Measurements from ENCODE around the gene ZSWIM7.
A peak's percentile ranks its signal among the peaks of the same experiment; 100 is the strongest.
"Not testable (repeated sequence)": the region's sequence is repeated elsewhere in the genome, so short reads cannot be mapped to it uniquely, and the experiment has no call there.

Gene ZSWIM7

DNA sequence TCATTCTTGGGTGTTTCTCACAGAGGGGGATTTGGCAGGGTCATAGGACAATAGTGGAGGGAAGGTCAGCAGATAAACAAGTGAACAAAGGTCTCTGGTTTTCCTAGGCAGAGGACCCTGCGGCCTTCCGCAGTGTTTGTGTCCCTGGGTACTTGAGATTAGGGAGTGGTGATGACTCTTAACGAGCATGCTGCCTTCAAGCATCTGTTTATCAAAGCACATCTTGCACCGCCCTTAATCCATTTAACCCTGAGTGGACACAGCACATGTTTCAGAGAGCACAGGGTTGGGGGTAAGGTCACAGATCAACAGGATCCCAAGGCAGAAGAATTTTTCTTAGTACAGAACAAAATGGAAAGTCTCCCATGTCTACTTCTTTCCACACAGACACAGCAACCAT lies 20.5 kb downstream of the ZSWIM7 start:
- peaks cover 21% of the 10 kb centered on the region for H3K36me3 Mint-ChIP-seq (ENCODE audit: insufficient read depth)
- DNase-seq; H3K27ac Mint-ChIP-seq; H3K4me3 Mint-ChIP-seq; H3K4me1 Mint-ChIP-seq (ENCODE audit: low read depth in 2 of 2); H3K27me3 Mint-ChIP-seq; ATAC-seq (replicated peaks); H3K9me3 Mint-ChIP-seq: not testable (repeated sequence)

DNA sequence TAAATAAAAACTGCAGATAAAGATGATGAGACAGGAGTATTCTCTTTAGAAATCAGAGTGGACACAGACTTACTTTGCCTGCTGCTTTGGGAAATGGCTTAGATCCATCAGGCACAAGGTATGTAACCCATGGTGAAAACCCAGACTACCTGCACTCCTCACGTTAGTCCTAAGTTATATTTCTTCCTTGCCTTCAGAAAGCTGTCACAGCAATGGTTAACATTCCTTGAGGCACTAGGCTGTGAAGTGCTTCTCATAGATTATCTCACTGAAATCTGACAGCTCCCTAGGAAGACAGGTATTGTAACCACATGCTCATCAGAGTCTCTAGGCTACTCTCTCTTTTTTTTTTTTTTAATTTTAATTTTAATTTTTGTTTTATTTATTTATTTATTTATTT lies 20.9 kb downstream of the ZSWIM7 start:
- Mint-ChIP-seq H3K9me3 (no peaks in the 10 kb centered on the region), H3K27me3 (no peaks in the 10 kb centered on the region), H3K27ac (no peak overlapping the region), H3K4me3 (no peak overlapping the region), H3K4me1 (ENCODE audit: low read depth in 2 of 2) (no peaks in the 10 kb centered on the region), H3K36me3 (ENCODE audit: insufficient read depth) (peaks cover 21% of the 10 kb centered on the region)
- no peak for ATAC-seq (replicated peaks)
- DNase-seq: no peak

DNA sequence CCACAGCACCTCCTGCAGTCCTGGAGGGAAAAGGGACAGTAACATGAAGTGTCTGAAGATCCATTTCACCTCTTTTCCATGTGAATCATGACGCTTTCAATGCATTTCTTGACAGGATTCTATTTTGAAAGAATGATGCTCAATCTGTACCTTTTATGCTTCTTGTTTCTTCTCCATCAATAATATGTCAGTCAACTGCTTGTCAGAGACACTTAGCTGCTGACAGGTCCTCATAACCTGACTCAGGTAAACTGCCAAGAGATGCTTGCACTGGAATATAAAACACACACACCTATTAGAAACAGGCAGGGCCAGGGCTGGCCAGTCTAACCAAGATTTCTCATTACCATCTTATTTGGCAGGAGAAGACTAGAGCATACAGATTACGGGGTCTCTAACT lies 21.6 kb downstream of the ZSWIM7 start:
- no peak for ATAC-seq (replicated peaks)
- DNase-seq: no peak
- Mint-ChIP-seq H3K4me1 (ENCODE audit: low read depth in 2 of 2) (no peaks in the 10 kb centered on the region), H3K27ac (no peak overlapping the region), H3K36me3 (ENCODE audit: insufficient read depth) (peaks cover 21% of the 10 kb centered on the region), H3K27me3 (no peaks in the 10 kb centered on the region), H3K9me3 (no peaks in the 10 kb centered on the region), H3K4me3 (no peak overlapping the region)

DNA sequence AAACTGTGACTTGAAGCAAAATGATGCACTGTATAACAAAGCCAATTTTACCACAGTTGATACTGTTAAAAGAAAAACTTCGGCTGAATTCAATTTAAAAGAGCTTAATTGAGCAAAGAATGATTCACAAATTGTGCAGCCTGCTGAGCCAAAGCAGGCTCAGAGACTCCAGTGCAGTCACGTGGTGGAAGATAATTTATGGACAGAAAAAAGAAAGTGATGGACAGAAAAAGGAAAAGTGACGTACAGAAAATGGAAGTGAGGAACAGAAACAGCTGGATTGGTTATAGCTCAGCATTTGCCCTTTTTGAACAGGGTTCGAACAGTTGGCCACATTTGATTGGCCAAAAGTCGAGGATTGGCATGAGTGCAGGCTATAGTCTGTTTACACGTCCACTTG lies 25.7 kb downstream of the ZSWIM7 start:
- H3K4me1 Mint-ChIP-seq (ENCODE audit: low read depth in 2 of 2): no peaks in the 10 kb centered on the region
- DNase-seq (no peak), ATAC-seq (replicated peaks) (no peak)
- peaks cover 12% of the 10 kb centered on the region for H3K36me3 Mint-ChIP-seq (ENCODE audit: insufficient read depth)
- no peaks in the 10 kb centered on the region for H3K9me3 Mint-ChIP-seq
- H3K4me3 Mint-ChIP-seq: no peak overlapping the region
- peaks cover 7 to 15% of the 10 kb centered on the region in 2 donors for H3K27me3 Mint-ChIP-seq
- peak overlapping the region in 1 of 2 donors; percentile 59 for H3K27ac Mint-ChIP-seq

DNA sequence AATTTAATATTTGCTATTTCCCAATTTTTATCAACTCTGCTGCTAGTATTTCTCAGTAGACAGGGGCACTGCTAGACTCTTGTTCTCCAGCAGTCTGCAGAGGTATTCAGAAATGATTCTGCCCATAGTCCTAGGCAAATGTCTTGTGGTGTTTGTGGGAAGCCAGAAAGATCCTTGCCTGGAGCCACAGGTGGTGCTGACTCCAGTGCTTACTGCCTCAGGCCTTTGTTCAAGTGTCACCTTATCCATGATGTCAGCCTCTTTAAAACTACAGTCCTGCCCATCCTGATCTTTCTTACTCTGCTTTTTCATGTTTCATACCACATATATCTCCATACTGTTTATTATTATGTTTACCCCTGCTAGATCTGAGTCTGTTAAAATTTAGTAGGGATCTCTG lies 26.5 kb downstream of the ZSWIM7 start:
- Mint-ChIP-seq H3K4me1 (ENCODE audit: low read depth in 2 of 2) (no peaks in the 10 kb centered on the region), H3K9me3 (no peaks in the 10 kb centered on the region), H3K27me3 (peaks cover 12 to 23% of the 10 kb centered on the region in 2 donors), H3K4me3 (no peak overlapping the region), H3K36me3 (ENCODE audit: insufficient read depth) (peaks cover 10% of the 10 kb centered on the region), H3K27ac (peak overlapping the region in 1 of 2 donors; percentile 59)
- DNase-seq (no peak), ATAC-seq (replicated peaks) (no peak)

DNA sequence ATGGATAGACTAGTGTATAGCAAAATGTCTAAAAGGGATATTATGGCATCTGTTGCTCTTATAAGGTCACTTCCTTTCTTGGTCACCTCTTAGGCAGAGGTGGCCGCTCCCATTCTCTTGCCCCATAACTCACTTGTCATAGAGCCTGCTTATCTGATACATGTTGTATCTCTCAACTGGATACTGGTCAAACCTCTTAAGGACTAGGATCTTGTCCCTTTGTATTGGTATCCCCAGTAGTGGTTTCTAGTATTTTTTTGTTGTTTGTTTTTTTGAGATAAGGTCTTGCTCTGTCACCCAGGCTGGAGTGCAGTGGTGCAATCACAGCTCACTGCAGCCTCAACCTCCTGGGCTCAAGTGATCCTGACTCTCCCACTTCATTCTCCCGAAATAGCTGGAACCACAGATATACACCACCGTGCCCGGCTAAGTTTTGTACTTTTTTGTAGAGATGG lies 27.0 kb downstream of the ZSWIM7 start:
- DNase-seq (no peak), ATAC-seq (replicated peaks) (no peak)
- H3K4me3 Mint-ChIP-seq: no peak overlapping the region
- no peaks in the 10 kb centered on the region for H3K4me1 Mint-ChIP-seq (ENCODE audit: low read depth in 2 of 2)
- peaks cover 5% of the 10 kb centered on the region for H3K36me3 Mint-ChIP-seq (ENCODE audit: insufficient read depth)
- H3K27me3 Mint-ChIP-seq: peaks cover 17 to 28% of the 10 kb centered on the region in 2 donors
- no peaks in the 10 kb centered on the region for H3K9me3 Mint-ChIP-seq
- peak overlapping the region in 1 of 2 donors; percentile 59 for H3K27ac Mint-ChIP-seq

DNA sequence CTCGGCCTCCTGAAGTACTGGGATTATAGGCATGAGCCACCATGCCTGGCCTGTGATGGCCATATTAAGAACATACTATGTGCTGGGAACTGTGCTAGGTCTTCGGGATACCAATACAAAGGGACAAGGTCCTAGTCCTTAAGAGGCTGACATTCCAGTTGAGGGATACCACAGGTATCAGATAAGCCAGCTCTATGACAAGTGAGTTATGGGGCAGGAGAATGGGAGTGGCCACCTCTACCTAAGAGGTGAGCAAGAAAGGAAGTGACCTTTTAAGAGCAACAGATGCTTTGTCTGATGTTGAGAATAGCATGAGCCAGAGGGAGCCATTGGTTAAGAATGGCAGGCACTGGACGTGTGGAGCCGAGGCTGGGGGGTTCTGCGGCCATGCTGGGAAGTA lies 27.6 kb downstream of the ZSWIM7 start:
- Mint-ChIP-seq H3K4me3 (no peak overlapping the region), H3K27ac (no peak overlapping the region), H3K4me1 (ENCODE audit: low read depth in 2 of 2) (no peaks in the 10 kb centered on the region), H3K9me3 (no peaks in the 10 kb centered on the region), H3K27me3 (peaks cover 18 to 33% of the 10 kb centered on the region in 2 donors), H3K36me3 (ENCODE audit: insufficient read depth) (peaks cover under 1% of the 10 kb centered on the region)
- no peak for DNase-seq
- no peak for ATAC-seq (replicated peaks)

DNA sequence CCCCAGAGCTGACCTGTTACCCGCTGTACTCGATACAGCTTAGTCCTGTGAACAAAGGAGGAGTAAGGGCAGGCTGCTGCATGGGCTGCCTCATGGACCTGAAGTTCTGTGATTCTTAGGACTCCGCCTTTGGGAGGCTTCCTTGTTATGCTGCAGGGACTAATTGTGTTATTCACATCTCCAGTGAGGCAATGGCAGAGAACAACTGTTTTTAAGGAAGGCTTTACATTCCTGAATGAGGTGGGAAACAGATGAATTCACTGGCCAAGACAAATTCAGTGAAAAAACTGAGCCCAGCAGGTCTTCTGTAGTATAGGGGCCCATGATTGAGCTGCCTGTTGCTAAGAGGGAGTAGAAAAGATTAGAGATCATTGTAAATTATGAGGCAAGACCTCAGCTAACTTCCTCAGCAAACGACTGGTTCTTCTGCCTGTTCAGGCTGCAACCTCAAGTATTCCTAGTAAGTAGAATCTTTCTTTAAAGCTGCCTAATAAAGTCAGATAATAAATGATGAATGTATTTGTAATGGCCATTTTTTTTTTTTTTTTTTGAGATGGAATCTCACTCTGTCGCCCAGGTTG lies 28.3 kb downstream of the ZSWIM7 start:
- ATAC-seq (replicated peaks) (no peak), DNase-seq (no peak)
- H3K4me1 Mint-ChIP-seq (ENCODE audit: low read depth in 2 of 2): peaks cover 0 to 4% of the 10 kb centered on the region in 2 donors
- H3K27me3 Mint-ChIP-seq: peaks cover 23 to 40% of the 10 kb centered on the region in 2 donors
- H3K36me3 Mint-ChIP-seq (ENCODE audit: insufficient read depth): no peaks in the 10 kb centered on the region
- no peaks in the 10 kb centered on the region for H3K9me3 Mint-ChIP-seq
- no peak overlapping the region for H3K4me3 Mint-ChIP-seq
- no peak overlapping the region for H3K27ac Mint-ChIP-seq

DNA sequence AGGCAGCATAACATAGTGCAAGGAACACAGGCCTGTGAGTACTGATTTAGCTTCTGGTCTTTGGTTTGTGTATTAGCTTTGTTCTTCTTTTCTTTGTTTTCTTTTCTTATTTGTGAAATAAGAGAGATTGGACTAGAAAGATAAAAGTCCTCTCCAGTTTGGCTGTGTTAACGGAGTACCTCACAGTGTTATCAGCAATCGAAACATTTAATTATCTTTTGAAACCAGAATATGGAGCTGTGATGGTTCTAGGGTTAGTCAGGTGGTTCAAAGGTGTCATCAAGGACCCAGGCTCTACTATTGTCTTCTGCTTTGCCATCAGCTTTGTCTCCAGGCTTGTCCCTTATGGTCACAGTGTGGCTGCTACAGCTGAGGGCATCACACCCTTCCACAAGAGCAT lies 29.0 kb downstream of the ZSWIM7 start:
- peaks cover 0 to 4% of the 10 kb centered on the region in 2 donors for H3K4me1 Mint-ChIP-seq (ENCODE audit: low read depth in 2 of 2)
- H3K36me3 Mint-ChIP-seq (ENCODE audit: insufficient read depth): no peaks in the 10 kb centered on the region
- H3K9me3 Mint-ChIP-seq: no peaks in the 10 kb centered on the region
- H3K27ac Mint-ChIP-seq: no peak overlapping the region
- H3K27me3 Mint-ChIP-seq: peaks cover 29 to 40% of the 10 kb centered on the region in 2 donors
- no peak overlapping the region for H3K4me3 Mint-ChIP-seq
- ATAC-seq (replicated peaks) (no peak), DNase-seq (no peak)

DNA sequence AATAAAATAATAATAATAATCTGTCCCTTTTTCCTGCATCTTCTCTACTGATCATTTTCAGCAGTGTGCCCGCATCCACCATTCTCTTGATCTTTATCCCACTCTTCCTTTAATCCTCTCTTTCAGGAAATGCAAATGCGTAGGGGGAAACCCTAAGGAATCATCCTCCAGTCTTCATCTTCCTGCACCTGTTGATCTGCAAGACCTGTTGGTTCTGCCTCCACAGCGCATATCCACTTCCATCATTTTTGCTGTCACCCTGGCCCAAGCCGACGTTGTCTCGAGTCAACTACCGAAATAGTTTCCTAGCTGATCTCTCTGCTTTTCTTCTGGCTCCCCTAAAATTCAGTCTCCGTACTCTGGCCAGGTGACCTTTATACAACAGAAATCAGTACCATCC lies 30.0 kb downstream of the ZSWIM7 start:
- Mint-ChIP-seq H3K27me3 (peaks cover 35 to 40% of the 10 kb centered on the region in 2 donors), H3K9me3 (no peaks in the 10 kb centered on the region), H3K27ac (no peak overlapping the region), H3K4me3 (no peak overlapping the region), H3K36me3 (ENCODE audit: insufficient read depth) (no peaks in the 10 kb centered on the region), H3K4me1 (ENCODE audit: low read depth in 2 of 2) (peaks cover 0 to 4% of the 10 kb centered on the region in 2 donors)
- no peak for ATAC-seq (replicated peaks)
- no peak for DNase-seq

DNA sequence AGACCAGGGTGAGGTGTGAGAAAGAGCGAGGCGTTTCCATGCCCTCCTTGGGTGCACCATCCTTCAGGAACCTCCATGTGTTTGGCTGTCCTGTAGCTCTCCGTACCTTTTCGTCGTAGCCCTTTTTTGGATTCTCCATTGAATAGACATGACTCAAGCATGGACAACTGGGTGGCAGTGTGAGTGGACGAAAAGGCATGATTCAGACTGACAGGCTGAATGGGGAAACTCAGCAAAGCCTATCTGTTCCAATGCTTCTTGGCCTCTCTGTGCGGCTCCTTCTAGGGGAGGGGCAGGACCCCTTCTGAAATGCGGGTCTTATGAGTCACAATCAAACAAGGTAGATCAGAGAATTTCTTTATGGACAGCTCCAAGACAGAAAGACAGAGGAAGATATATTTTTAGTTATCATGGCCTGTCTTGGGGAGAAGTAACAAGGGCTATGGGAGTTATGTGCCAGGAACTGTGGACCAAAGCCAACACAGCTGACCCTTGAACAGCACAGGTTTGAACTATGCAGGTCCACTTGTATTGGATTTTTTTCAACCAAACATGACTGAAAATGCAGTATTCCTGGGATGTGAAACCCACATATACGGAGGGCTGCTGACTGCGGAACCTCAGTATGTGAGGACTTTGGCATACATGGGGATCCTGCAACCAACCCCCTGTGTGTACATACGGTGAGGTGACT lies 31.7 kb downstream of the ZSWIM7 start:
- ATAC-seq (replicated peaks) (no peak), DNase-seq (no peak)
- peaks cover 0 to 4% of the 10 kb centered on the region in 2 donors for H3K4me1 Mint-ChIP-seq (ENCODE audit: low read depth in 2 of 2)
- H3K4me3 Mint-ChIP-seq: no peak overlapping the region
- no peak overlapping the region for H3K27ac Mint-ChIP-seq
- no peaks in the 10 kb centered on the region for H3K9me3 Mint-ChIP-seq
- H3K27me3 Mint-ChIP-seq: peaks cover 35 to 40% of the 10 kb centered on the region in 2 donors
- H3K36me3 Mint-ChIP-seq (ENCODE audit: insufficient read depth): no peaks in the 10 kb centered on the region

DNA sequence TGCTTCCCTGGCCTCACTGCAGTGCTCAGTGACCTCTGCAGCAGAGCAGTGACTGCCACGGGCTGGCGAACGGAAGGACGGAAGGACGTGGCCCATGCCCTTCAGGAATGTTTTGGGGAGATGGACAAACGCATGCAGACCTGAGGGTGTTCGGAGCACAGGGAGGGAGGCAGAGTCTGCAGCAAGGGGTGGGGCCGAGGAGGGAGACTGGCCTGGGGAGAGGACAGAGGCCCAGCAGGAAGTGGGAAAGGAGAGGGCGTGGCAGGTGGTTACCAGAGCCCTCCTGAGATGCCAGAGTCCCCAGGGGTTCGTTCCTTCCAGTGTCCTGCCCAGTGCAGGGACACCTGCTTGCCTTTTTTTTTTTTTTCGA lies 32.6 kb downstream of the ZSWIM7 start:
- Mint-ChIP-seq H3K4me3 (peak overlapping the region in 1 of 2 donors; percentile 46), H3K27me3 (peaks cover 35 to 40% of the 10 kb centered on the region in 2 donors), H3K36me3 (ENCODE audit: insufficient read depth) (no peaks in the 10 kb centered on the region), H3K9me3 (no peaks in the 10 kb centered on the region), H3K4me1 (ENCODE audit: low read depth in 2 of 2) (peaks cover 0 to 4% of the 10 kb centered on the region in 2 donors), H3K27ac (no peak overlapping the region)
- DNase-seq: no peak
- ATAC-seq (replicated peaks): no peak

DNA sequence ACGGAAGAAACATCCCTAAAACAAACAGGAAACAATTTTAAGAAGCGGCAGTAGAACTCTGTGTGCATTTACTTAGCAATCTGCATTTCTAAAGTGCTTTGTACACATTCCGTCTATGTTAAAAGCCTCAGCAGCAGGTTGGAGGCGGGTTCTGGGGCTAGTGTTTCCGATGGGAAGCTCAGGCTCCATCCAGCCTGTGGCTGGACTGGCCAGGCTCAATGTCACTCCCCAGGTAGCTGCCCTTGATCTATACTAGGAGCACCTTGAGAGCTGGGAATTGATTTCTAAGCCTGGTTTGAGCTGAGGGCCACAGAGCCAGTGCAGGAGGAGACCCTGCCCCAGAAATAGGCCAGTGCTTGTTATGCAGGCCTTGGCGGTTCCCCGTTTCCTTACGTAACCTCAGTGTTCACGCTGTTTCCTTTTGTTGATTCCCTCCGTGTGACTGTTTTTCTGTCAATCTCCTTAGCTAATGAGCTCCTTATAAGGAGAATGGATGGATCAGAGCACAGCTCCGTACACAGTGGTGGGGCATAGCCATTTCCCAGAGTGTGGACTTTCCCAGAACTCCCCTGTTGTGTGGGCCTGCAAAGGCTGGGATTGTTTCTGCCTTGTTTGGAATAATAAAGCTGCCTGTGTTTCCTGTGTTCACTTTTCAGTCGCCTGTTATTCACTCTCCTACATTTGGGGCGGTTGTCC lies 33.2 kb downstream of the ZSWIM7 start:
- no peak for DNase-seq
- Mint-ChIP-seq H3K36me3 (ENCODE audit: insufficient read depth) (no peaks in the 10 kb centered on the region), H3K4me3 (peak overlapping the region in 1 of 2 donors; percentile 46), H3K27ac (peak overlapping the region in 1 of 2 donors; percentile 15), H3K9me3 (no peaks in the 10 kb centered on the region), H3K27me3 (peaks cover 35 to 40% of the 10 kb centered on the region in 2 donors), H3K4me1 (ENCODE audit: low read depth in 2 of 2) (peaks cover 0 to 4% of the 10 kb centered on the region in 2 donors)
- ATAC-seq (replicated peaks): no peak

DNA sequence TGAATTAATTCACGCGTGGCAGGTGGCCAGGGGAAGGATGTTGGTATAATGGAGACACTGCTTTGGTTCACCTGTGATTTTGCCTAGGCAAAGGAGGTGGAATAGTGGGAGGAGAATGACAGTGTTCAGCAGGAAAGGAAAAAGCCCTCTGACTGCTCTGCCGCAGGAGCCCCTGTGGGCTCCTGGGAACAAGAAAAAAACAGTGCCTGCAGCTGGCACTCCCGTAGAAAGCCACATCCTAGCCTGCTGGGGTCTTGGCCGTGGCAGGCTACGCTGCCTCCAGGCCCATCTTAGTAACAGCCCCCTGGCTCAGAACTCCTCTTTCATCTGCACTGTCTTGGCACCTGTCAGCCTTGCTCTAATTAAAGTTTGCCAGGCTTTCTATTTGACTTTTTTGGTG lies 34.0 kb downstream of the ZSWIM7 start:
- Mint-ChIP-seq H3K27ac (no peak overlapping the region), H3K9me3 (no peaks in the 10 kb centered on the region), H3K4me3 (no peak overlapping the region), H3K27me3 (peaks cover 35 to 40% of the 10 kb centered on the region in 2 donors), H3K4me1 (ENCODE audit: low read depth in 2 of 2) (peaks cover 0 to 4% of the 10 kb centered on the region in 2 donors), H3K36me3 (ENCODE audit: insufficient read depth) (no peaks in the 10 kb centered on the region)
- DNase-seq (no peak), ATAC-seq (replicated peaks) (no peak)

Measured in effector memory CD8-positive, alpha-beta T cell (primary cell).